ENCODE data around the gene TCF4.

GRCh38 chr18:55404832-55405465, 183.0 kb downstream of the TCF4 start:
- TF ChIP-seq FOXK2 (IDR thresholded peaks at IDR 0.05): no peak
- TF ChIP-seq CTBP1 (IDR thresholded peaks at IDR 0.05; ENCODE audit: borderline replicate concordance): no peak
- no peak for TF ChIP-seq ARNT (IDR thresholded peaks at IDR 0.05)
- TF ChIP-seq ZNF384 (IDR thresholded peaks at IDR 0.05): no peak

Measured in HEK293T (cell line).